GM19043 (cell line): Measurements from ENCODE around the gene IL36B.

ENCODE experiments used
- ATAC-seq: cut with Tn5 transposase; IDR thresholded peaks from one replicate; pipeline ENCODE4 v1.9.1; 2021; ENCODE audit warnings: low read depth; ENCODE audit not compliant: unreplicated experiment

IL36B gene

DNA sequence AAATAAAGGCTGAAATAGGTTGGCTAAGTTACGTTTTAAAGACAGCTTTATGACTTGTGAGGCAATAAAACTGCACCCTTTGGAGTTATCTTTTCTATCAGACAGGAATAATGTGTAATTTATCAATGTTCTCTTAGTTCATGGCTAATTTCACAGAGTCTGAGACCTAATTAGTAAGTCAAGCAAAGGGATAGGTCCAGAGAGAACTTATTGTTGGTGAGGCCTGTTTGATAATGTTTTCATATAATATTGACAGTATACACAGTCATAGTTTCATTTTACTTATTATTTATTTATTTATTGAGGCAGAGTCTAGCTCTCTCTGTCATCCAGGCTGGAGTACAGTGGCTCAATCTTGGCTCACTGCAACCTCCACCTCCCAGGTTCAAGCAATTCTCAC, 4.5 kb upstream of the IL36B start:
- no peak for ATAC-seq

DNA sequence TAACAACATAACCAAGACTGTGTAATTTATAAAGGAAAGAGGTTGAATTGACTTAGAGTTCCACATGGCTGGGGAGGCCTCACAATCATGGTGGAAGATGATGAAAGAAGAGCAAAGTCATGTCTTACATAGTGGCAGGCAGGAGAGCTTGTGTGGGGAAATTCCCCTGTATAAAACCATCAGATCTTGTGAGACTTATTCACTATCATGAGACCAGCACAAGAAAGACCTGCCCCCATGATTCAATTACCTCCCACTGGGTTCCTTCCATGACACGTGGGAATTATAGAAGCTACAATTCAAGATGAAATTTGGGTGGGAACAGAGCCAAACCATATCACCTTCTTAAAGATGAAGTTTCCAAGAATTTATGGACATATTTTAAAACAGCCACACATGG, 3.9 kb upstream of the IL36B start:
- no peak for ATAC-seq

DNA sequence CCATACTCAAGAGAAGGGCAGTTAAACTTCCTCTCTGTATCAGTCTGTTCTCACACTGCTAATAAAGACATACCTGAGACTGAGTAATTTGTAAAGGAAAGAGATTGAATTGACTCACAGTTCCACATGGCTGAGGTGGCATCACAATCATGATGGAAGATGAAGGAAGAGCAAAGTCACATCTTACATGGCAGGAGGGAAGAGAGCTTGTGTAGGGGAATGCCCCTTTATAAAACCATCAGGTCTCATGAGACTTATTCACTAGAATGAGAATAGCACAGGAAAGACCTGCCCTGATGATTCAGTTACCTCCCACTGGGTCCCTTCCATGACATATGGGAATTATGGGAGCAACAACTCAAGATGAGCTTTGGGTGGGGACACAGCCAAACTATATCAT, 1.4 kb upstream of the IL36B start:
- no peak for ATAC-seq

DNA sequence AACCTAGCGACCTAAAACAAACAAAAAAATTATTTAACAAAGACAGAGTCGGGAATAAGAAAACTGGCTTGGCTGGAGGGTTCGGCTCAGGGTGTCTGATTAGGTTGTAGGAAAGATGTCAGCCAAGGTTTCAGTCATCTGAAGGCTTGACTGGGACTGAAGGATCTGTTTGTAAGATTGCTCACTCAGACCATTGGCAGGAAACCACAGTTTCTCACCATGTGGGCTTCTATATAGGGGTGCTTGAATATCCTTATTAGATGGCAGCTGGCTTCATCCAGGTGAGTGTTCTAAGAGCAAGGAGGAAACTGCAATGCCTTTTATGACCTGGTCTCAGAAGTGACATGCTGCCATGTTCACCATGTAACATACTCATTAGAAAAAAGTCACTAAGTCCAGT, 999 bp upstream of the IL36B start:
- ATAC-seq, result no peak

DNA sequence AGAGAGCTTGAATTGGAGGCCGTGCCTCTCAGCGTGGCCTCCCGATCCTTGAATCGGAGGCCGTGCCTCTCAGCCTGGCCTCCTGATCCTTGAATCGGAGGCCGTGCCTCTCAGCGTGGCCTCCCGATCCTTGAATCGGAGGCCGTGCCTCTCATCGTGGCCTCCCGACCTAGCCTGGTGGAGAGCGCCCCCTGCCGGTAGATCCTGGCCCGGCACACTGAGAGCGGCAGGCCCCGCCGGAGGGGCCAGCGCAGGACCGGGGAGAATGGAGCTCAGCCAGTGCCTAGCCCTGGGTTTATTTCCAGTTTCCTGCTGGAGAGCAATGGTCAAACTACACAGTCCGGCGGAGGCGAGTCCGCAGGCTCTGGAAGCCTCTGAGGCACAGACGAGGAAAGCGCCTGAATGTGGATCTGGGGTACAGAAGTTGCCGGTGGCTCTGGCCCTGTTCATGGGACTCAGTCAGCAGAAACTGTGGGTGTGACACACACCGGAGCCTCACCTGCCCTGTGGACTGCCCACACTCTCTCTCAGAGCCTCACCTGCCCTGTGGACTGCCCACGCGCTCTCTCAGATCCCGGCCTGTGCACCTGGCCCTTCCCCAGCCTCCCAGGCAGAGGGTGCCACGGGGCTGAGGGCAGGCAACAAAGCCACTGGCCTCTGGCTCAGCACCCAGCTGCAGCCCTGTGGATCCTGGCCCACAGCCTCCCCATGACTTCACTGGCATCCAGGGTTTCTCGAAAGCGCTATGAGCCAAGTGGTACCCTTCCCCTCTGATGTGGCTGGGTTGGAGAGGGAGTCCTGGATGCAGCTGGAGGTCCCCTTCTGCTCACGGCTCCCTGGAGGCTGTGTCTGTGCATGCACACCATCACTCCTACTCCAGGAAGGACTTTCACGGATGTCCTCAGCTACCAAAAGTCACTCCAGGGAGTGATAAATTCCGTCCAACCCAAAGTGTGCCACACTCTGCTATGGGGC, 1.5 kb downstream of the IL36B start:
- ATAC-seq, result no peak

- ATAC-seq, result no peak
These were observed 6.2 kb downstream of the IL36B start for GRCh38 chr2:113046465-113046864.

- ATAC-seq, result no peak
These were observed 10.8 kb downstream of the IL36B start for GRCh38 chr2:113041871-113042270.

DNA sequence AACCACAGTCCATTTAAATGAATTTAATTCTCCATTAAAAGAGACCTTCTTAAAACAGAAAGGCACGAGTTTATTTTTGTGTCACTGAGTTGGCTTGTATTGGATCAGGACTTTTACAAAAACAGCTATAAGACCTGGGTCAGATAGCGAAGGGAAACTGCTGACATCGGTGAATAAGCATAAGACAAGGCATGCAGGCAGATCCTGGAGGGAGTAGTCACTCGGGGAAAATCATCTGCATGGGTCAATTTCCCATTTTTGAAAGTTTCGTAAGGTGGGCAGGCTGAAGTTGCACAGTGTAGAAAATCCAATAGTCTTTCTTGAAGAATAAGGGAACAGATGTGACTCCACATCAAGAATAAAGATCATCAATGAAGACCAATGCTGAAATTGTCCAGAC, 12.9 kb downstream of the IL36B start:
- ATAC-seq, result no peak

GRCh38 chr2:113039158-113039557, 13.5 kb downstream of the IL36B start:
- ATAC-seq, result no peak

DNA sequence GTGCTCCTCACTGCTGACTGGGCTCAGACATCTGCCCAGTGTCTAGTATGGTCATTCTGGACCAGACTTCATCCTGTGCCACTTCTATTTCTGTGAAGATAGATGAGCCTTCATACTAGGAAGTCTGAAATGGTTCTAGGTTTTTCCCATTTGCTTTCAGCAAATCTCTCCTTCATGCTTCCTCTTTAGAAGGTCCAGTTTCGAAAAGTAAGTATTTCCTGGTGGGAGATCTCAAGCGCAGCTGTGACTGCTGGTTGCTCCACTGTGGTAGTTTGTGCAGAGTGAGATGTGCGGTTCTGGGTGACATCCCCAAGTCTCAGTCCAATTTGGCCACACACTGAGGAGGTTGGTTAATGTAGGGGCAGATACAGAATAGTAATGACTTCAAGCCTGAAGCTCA, 14.4 kb downstream of the IL36B start:
- no peak for ATAC-seq

GRCh38 chr2:113036763-113037162, 15.9 kb downstream of the IL36B start:
- no peak for ATAC-seq

DNA sequence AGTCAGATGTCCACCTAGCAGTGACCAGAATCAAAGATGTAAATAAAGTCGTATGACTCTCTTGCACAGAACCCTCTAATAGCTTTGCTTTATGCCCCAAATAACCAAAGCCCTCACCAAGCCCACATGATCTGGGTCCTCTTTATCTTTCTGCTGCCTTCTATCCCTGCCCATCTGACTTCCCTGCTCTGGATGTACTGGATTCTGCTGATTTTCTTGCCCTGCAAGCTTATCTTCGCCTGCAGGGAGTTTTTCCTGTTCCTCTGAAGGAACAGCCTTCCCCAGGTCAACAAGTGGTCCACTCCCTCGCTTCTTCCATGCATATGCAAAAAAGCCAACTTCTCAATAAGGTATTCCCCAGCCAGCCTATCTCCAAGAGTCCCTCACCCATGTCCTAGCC, 18.7 kb downstream of the IL36B start:
- no peak for ATAC-seq

DNA sequence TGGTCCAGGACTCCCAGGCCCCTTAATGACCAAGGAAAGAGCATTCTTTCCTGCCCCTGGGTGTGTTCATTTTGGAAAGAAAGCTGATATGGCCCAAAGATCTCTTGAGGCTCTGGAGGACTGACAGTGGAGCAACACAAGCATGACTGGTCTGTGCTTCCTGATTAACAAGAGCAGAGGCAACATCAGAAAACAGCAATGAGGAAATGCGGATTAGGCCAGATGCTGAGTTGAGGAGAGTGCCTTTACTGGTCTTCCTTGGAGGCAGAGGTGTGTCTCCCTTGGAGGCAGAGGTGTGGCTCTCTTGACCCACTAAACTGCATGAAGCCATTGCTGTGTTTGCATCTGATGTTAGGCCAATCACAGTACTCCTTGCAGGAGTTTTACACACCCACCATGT, 19.9 kb downstream of the IL36B start:
- ATAC-seq, result no peak

DNA sequence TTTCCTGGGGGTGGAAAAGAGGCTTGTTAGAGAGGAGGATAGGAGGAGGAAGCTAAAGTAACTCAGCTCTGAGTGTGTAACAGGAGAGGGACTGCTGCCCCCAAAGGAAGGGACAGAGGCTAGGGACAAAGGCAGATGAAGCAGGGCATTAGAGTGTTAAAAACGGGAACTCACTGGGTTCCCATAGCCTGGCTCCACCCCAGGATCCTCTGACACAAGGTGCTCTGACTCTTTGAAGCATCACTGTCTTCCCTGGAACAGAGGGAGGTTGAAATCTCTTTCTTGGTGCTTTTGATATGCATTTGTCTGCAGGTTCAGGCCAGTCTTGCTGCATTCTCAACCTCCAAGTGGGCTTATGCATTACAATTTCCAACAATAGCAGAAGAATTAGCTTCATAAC, 24.6 kb downstream of the IL36B start:
- no peak for ATAC-seq

DNA sequence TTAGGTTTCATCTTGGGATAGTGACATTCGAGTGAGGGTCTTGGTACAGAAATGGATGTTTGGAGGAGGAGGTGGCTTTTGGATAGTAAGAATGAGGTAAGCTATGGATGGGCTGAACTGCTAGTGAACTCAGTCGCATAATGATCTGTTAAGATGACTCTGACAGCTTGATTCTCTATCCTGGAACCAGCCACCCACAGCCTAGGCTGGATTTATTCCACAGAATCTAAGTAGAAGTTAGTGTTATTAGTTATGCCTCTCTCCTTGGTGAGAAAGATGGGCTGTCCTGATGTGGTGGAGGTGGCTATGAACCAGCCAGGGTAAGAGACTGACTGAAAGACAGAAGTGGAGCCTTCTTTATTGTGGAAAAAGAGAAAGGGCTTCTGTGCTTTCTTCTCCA, 25.0 kb downstream of the IL36B start:
- no peak for ATAC-seq

DNA sequence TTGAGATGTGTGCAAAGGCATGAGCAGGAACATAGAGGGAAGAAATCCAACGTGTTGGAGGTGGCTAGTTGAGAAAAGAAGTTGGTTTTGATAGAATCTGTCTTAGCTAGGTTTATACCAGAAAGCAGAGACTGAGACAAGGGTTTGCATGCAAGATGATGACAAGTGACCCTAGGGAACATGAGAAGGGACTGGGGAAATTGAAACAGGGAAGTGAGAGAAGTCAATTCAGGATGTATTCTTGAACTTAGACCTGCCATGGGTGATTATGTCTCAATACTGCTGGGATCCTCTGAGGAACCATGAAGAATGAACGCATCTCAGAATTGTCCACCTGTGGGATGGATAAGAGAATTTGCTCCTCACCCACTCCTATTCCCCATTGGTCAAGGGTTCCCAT, 26.9 kb downstream of the IL36B start:
- ATAC-seq, result no peak

- ATAC-seq, result no peak
These were observed 27.9 kb downstream of the IL36B start for GRCh38 chr2:113024764-113025163.

- ATAC-seq, result no peak
These were observed 31.4 kb downstream of the IL36B start for GRCh38 chr2:113021312-113021711.

DNA sequence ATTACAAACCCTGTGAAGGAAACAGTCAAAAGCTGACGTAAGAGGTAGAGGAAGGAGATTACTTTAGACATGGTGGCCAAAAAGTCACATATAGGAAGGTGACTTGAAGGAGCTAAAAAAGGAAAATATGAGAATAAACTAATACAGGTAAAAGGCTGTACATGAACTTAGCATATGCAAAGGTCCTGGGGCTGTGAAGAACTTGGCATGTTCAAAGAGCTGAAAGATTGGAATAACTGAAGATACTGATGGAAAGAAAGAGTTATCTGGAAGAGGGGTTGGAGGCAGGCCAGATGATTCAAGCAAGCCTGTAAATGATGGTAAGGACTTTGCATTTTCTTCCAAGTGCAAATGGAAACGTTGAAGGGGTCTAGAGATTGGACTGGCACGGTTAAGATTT, 34.2 kb downstream of the IL36B start:
- no peak for ATAC-seq

- no peak for ATAC-seq
These were observed 37.0 kb downstream of the IL36B start for GRCh38 chr2:113015655-113016054.

- no peak for ATAC-seq
These were observed 37.6 kb downstream of the IL36B start for GRCh38 chr2:113015042-113015441.

DNA sequence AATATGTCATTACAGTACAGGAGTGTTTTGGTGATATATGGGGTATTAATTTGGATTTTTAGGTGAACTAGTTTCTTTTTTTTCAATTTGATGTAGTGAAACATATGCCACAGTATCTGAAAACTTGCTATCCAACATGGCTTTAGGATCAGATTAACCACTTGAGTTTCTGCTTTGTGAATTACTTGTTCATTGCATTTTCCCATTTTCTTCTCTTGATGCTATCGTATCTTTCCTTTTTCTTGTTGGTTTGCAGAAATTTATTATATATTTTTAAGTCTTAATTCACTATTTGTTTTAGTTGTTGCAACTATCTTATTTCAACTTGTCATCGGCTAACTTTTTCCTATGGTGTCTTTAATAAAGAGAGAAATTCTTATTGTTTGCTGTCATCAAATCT, 38.6 kb downstream of the IL36B start:
- ATAC-seq, result no peak

DNA sequence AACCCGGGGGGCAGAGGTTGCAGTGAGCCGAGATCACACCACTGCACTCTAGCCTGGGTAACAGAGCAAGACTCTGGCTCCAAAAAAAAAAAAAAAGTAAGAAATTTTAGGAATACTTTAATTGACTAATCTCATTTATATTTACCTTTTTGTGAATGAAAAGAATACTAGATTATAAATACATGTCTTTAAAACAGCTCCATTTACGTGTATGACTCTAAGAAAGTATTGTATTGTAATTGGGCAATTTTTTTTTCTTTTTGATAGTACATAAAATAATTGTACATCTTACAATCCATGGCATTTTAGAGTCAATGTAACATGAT, 39.4 kb downstream of the IL36B start:
- ATAC-seq, result no peak
